Activated T-cell treated with anti-CD3 and anti-CD28 coated beads for 1 hour (primary cell): ENCODE measurements around the gene SLC16A4.
"Not testable (repeated sequence)": the region's sequence is repeated elsewhere in the genome, so short reads cannot be mapped to it uniquely, and the experiment has no call there.

Source experiments
- DNase-seq: peaks from one replicate; pipeline ENCODE4 v3.0.0-alpha.2; 2020; ENCODE audit warnings: low read depth

The SLC16A4 gene

GRCh38 chr1:110408488-110408887 is 17.7 kb upstream of the SLC16A4 start:
- DNase-seq = no peak

- peak; percentile 79 for DNase-seq
These were observed 16.7 kb upstream of the SLC16A4 start, which contains the start of gene LAMTOR5 for GRCh38 chr1:110407260-110408210. TSS of gene LAMTOR5 (minus strand) at chr1:110407694. CDS start at chr1:110407620, 74 bp downstream.

GRCh38 chr1:110406407-110406806 is 15.6 kb upstream of the SLC16A4 start:
- DNase-seq = not testable (repeated sequence)

GRCh38 chr1:110404401-110404800 is 13.6 kb upstream of the SLC16A4 start:
- no peak for DNase-seq

GRCh38 chr1:110403805-110404204 is 13.0 kb upstream of the SLC16A4 start:
- DNase-seq = no peak

GRCh38 chr1:110396259-110396958 is 5.6 kb upstream of the SLC16A4 start:
- DNase-seq = not testable (repeated sequence)

GRCh38 chr1:110394493-110394820 is 3.6 kb upstream of the SLC16A4 start:
- no peak for DNase-seq

- DNase-seq = no peak
These were observed 3.1 kb upstream of the SLC16A4 start for GRCh38 chr1:110393691-110394492.

GRCh38 chr1:110393286-110393685 is 2.5 kb upstream of the SLC16A4 start:
- no peak for DNase-seq

GRCh38 chr1:110390096-110390495 is 730 bp downstream of the SLC16A4 start:
- no peak for DNase-seq

- DNase-seq = no peak
These were observed 3.6 kb downstream of the SLC16A4 start for GRCh38 chr1:110387048-110387754.

GRCh38 chr1:110385369-110385768 is 5.5 kb downstream of the SLC16A4 start:
- DNase-seq = no peak

- no peak for DNase-seq
These were observed 6.1 kb downstream of the SLC16A4 start for GRCh38 chr1:110384581-110385321.

GRCh38 chr1:110383251-110383990 is 7.4 kb downstream of the SLC16A4 start:
- DNase-seq = no peak

GRCh38 chr1:110380672-110381283 is 10.0 kb downstream of the SLC16A4 start:
- no peak for DNase-seq

GRCh38 chr1:110375490-110375889 is 15.3 kb downstream of the SLC16A4 start:
- no peak for DNase-seq

- no peak for DNase-seq
These were observed 20.0 kb downstream of the SLC16A4 start for GRCh38 chr1:110370827-110371226.

- DNase-seq = no peak
These were observed 26.6 kb downstream of the SLC16A4 start for GRCh38 chr1:110364221-110364620.

GRCh38 chr1:110361856-110362255 is 29.0 kb downstream of the SLC16A4 start:
- no peak for DNase-seq

GRCh38 chr1:110360431-110360830 is 30.4 kb downstream of the SLC16A4 start:
- DNase-seq = no peak
